ENCODE results near the gene HBG1. TPM values are rescaled to one million over a fixed set of nuclear protein-coding genes. Genes with fewer than 3 reads are reported as not detected.

Gene HBG1
- total RNA-seq, 4 donors from 2014 or later = not detected

DNA sequence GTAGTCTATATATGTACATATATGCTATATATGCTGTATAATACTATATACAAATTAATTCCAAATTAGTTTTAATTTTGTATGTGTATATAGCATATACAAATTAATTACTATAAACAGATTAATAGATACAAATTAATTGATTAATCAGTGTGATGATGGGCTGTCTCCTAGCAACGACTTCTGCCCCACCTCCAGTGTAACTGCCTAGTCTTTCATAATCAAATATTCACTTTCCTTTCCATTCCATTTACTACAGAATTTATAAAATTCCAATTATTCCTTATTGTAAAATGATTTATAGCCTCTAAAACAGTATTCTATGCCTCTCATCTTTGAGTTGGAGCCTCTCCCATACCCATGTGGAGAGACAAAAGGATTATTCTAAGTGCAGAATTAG is 16.4 kb downstream of the HBG1 start:
- no peak overlapping the region for H3K27ac ChIP-seq
- no peaks in the 10 kb centered on the region for H3K4me1 ChIP-seq
- no peak for TF ChIP-seq POLR2A (IDR thresholded peaks at IDR 0.05)
- TF ChIP-seq, protein P1, sequence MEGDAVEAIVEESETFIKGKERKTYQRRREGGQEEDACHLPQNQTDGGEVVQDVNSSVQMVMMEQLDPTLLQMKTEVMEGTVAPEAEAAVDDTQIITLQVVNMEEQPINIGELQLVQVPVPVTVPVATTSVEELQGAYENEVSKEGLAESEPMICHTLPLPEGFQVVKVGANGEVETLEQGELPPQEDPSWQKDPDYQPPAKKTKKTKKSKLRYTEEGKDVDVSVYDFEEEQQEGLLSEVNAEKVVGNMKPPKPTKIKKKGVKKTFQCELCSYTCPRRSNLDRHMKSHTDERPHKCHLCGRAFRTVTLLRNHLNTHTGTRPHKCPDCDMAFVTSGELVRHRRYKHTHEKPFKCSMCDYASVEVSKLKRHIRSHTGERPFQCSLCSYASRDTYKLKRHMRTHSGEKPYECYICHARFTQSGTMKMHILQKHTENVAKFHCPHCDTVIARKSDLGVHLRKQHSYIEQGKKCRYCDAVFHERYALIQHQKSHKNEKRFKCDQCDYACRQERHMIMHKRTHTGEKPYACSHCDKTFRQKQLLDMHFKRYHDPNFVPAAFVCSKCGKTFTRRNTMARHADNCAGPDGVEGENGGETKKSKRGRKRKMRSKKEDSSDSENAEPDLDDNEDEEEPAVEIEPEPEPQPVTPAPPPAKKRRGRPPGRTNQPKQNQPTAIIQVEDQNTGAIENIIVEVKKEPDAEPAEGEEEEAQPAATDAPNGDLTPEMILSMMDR (IDR thresholded peaks at IDR 0.05) = no peak
- H3K27me3 ChIP-seq = no peaks in the 10 kb centered on the region
- no peaks in the 10 kb centered on the region for H3K36me3 ChIP-seq
- no peaks in the 10 kb centered on the region for H3K9me3 ChIP-seq
- H3K4me3 ChIP-seq = no peak overlapping the region
- DNase-seq = no peak

DNA sequence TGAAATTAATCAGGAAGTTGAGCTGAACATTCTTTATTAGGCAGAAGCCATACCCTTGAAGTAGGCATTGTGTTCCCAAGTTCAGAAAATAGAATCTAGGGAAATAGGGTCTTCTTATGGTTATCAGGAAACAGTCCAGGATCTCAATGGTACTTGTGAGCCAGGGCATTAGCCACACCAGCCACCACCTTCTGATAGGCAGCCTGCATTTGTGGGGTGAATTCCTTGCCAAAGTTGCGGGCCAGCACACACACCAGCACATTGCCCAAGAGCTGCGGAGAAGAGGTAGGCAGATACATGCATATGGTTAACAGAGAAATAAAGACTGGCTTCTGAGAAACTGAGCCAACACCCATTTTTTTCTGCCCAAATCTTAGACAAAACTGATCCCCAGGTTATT is 16.8 kb downstream of the HBG1 start:
- H3K36me3 ChIP-seq = no peaks in the 10 kb centered on the region
- no peaks in the 10 kb centered on the region for H3K4me1 ChIP-seq
- no peak overlapping the region for H3K4me3 ChIP-seq
- TF ChIP-seq POLR2A (IDR thresholded peaks at IDR 0.05) = no peak
- TF ChIP-seq, protein P1 (IDR thresholded peaks at IDR 0.05) = no peak
- H3K27me3 ChIP-seq = no peaks in the 10 kb centered on the region
- no peaks in the 10 kb centered on the region for H3K9me3 ChIP-seq
- DNase-seq = no peak
- H3K27ac ChIP-seq = no peak overlapping the region

DNA sequence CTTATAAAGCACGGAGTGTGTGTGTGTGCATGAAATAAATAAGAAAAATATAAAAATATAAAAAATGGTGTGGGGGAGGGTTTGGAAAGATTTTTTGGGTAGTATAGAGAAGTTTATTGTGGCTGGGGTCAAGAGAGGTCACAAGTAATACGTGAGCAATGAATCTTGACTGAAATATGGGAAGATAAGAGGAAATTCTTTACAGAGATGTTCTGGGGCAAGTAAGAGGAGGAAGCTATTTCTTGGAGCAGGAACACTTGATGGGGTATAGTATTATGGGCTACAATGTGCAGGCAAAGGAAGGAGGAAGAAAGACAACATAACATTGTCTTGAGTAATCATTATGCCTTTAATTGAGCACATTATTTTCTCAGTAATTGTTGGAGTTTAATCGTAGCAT is 17.5 kb downstream of the HBG1 start:
- Histone ChIP-seq H3K4me3 (no peak overlapping the region), H3K36me3 (no peaks in the 10 kb centered on the region), H3K27ac (no peak overlapping the region), H3K27me3 (no peaks in the 10 kb centered on the region), H3K4me1 (no peaks in the 10 kb centered on the region), H3K9me3 (no peaks in the 10 kb centered on the region)
- TF ChIP-seq, protein P1 (IDR thresholded peaks at IDR 0.05) = no peak
- no peak for TF ChIP-seq POLR2A (IDR thresholded peaks at IDR 0.05)
- DNase-seq = no peak

DNA sequence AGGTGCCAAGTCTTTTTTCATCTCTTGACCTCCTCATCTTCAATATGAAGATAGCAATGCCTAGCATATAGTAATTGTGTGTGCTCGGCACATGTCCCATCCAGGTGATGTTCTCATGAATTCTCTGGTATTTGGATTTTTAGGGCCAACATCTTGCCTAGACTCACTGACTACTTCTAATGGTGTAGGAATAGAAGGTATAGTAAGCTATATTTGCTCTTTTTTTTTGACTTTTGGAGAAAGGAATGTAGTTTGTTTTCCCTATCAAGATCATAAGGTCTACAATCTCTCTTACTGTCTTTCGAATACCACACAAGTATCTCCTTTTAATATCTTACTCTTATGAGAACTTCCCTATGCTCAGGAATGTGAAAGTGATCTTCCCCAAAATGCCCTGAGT is 18.5 kb downstream of the HBG1 start:
- TF ChIP-seq, protein P1 (IDR thresholded peaks at IDR 0.05) = no peak
- no peak for TF ChIP-seq POLR2A (IDR thresholded peaks at IDR 0.05)
- H3K4me3 ChIP-seq = no peak overlapping the region
- H3K4me1 ChIP-seq = no peaks in the 10 kb centered on the region
- DNase-seq = no peak
- no peak overlapping the region for H3K27ac ChIP-seq
- H3K27me3 ChIP-seq = no peaks in the 10 kb centered on the region
- no peaks in the 10 kb centered on the region for H3K36me3 ChIP-seq
- no peaks in the 10 kb centered on the region for H3K9me3 ChIP-seq

DNA sequence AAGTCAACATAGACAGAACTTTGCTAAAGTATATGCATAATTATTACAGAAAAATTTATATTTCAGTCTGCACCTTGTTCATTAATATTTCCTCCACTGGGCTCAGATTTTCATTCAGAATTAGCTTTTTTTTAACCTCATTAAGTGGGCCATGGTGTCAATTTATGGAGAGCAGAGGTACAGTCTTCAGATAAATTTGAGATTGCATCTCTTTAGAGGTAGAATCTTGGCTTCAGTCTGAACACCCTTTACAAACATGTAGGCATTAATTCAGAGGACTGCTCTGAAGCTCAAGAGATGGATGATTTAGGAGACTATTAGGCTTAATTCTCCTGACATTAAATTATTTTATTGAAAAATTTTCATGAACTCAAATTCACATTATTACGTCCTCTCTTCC is 19.4 kb downstream of the HBG1 start:
- TF ChIP-seq, protein P1 (IDR thresholded peaks at IDR 0.05) = no peak
- TF ChIP-seq POLR2A (IDR thresholded peaks at IDR 0.05) = no peak
- Histone ChIP-seq H3K27me3 (no peaks in the 10 kb centered on the region), H3K4me1 (no peaks in the 10 kb centered on the region), H3K36me3 (no peaks in the 10 kb centered on the region), H3K9me3 (no peaks in the 10 kb centered on the region), H3K27ac (no peak overlapping the region), H3K4me3 (no peak overlapping the region)
- no peak for DNase-seq

DNA sequence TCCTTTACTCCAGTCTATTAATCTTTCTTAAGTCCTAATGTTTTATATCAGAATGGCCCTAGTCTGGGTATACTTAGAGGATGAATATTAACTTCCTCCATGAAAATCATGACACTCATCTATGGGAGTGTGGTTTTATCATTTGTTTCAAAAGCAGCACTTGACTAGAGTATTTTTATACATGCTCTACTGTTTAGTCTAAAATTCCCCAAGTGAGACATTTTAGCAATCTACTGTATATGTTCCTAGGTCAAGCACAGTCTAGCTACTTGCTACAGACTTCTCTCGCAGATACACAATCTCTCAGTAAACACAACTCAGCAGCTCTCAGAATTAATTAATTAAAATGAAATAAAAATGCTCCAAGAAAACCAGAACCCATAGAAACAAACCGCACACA is 19.9 kb downstream of the HBG1 start:
- Histone ChIP-seq H3K4me1 (no peaks in the 10 kb centered on the region), H3K36me3 (no peaks in the 10 kb centered on the region)
- no peak for TF ChIP-seq POLR2A (IDR thresholded peaks at IDR 0.05)
- TF ChIP-seq, protein P1 (IDR thresholded peaks at IDR 0.05) = no peak

More for the DNA sequence above, 19.9 kb downstream of the HBG1 start:
- Histone ChIP-seq H3K4me3 (no peak overlapping the region), H3K27me3 (no peaks in the 10 kb centered on the region), H3K27ac (no peak overlapping the region), H3K9me3 (no peaks in the 10 kb centered on the region)
- no peak for DNase-seq
